Mononuclear cell (primary cell): ENCODE results near the gene ALCAM. TPM values are rescaled to one million over a fixed set of nuclear protein-coding genes. Genes with fewer than 3 reads are reported as not detected.
"Not testable (repeated sequence)": the region's sequence is repeated elsewhere in the genome, so short reads cannot be mapped to it uniquely, and the experiment has no call there.

Experiments used
- H3K27me3 ChIP-seq: 2 replicates; pipeline ENCODE4 v1.6.0; 2011; ENCODE audit warnings: low read length, control low read depth; ENCODE audit not compliant: insufficient read depth
- H3K4me1 ChIP-seq: 2 replicates; pipeline ENCODE4 v1.5.1; 2011; ENCODE audit warnings: mild to moderate bottlenecking, low read length, control low read depth; ENCODE audit not compliant: insufficient read depth
- H3K4me3 ChIP-seq: 2 replicates; pipeline ENCODE4 v1.5.1; 2011; ENCODE audit warnings: mild to moderate bottlenecking, low read length, moderate library complexity
- H3K9me3 ChIP-seq: 2 replicates; pipeline ENCODE4 v1.5.1; 2011; ENCODE audit warnings: low read depth, mild to moderate bottlenecking, control low read depth, low read length
- total RNA-seq: library from RNA; depleted of rRNA; stranded (reverse); fragments of >200 nt; gene quantifications from one replicate; pipeline ENCODE4 v1.2.3, GENCODE V29; 2012

Gene ALCAM
- total RNA-seq, 1 donor, result 13.4 TPM

- no peaks in the 10 kb centered on the region for H3K27me3 ChIP-seq
- H3K4me3 ChIP-seq, result no peak overlapping the region
- no peaks in the 10 kb centered on the region for H3K4me1 ChIP-seq
- H3K9me3 ChIP-seq, result peaks cover 15% of the 10 kb centered on the region
Measured at GRCh38 chr3:105394177-105394576, 27.5 kb downstream of the ALCAM start.

GRCh38 chr3:105397974-105398373 lies 31.3 kb downstream of the ALCAM start:
- no peaks in the 10 kb centered on the region for H3K27me3 ChIP-seq
- H3K4me1 ChIP-seq, result no peaks in the 10 kb centered on the region
- peaks cover 5% of the 10 kb centered on the region for H3K9me3 ChIP-seq
- no peak overlapping the region for H3K4me3 ChIP-seq

DNA sequence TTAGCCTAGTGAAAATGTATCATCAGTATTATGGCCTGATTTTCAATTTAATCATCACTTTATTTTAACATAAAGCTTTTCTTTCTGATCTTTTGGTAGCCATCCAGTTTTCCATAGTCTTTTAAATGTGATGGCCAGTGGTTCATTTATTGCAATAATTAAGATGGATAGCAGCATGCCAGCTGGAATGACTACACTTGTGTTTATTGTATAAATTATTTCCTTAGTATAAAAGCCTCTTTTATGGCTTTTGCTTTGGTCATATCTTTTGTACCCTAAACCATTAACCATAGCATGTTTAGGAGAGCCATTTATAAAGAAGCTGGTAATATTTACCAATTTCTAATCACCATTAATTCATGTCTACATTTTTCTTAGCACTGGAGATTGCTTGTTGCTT lies 31.7 kb downstream of the ALCAM start:
- Histone ChIP-seq H3K4me3 (no peak overlapping the region), H3K4me1 (no peaks in the 10 kb centered on the region), H3K9me3 (peaks cover under 1% of the 10 kb centered on the region), H3K27me3 (no peaks in the 10 kb centered on the region)

DNA sequence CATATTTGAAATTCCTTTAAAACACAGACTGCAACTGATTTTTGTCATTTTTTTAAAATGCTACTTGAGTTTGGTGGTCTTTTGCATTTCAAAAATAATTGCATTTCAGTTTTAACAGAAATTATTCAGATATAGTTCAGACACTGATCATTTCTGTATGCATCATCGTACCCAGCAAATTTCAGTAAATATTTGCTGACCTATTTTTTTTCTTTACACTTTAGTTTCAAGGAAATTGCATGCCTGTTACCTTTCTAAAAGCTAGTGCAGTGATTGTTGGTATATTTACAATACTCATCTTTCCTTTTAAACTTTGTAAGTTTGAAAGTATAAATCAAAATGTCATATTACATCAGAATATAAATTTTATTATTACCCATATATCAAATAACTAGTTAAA lies 32.4 kb downstream of the ALCAM start:
- Histone ChIP-seq H3K9me3 (no peaks in the 10 kb centered on the region), H3K4me1 (no peaks in the 10 kb centered on the region), H3K27me3 (no peaks in the 10 kb centered on the region), H3K4me3 (no peak overlapping the region)

GRCh38 chr3:105399611-105400010 lies 32.9 kb downstream of the ALCAM start:
- H3K4me1 ChIP-seq, result no peaks in the 10 kb centered on the region
- no peaks in the 10 kb centered on the region for H3K27me3 ChIP-seq
- H3K9me3 ChIP-seq, result no peaks in the 10 kb centered on the region
- H3K4me3 ChIP-seq, result no peak overlapping the region

DNA sequence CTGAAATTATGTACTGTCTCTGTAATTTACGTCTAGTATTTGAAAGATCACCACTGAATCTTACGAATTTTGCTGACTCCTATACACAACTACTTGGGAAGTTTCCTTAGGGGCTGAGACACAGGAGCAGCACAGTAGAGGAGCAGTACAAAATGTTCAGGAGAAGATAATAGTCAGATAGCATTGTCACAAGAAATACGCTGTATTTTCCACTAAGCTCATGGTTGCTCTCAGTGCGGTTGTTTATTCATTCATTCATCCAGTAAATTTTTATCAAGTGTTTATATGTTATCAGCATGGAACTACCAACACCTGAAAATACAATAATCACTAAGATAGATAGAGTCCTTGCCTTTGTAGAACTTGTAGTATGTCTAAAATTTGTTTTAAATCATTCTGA lies 34.5 kb downstream of the ALCAM start:
- H3K9me3 ChIP-seq, result no peaks in the 10 kb centered on the region
- no peaks in the 10 kb centered on the region for H3K27me3 ChIP-seq
- no peaks in the 10 kb centered on the region for H3K4me1 ChIP-seq
- no peak overlapping the region for H3K4me3 ChIP-seq

GRCh38 chr3:105401691-105402149 lies 35.0 kb downstream of the ALCAM start:
- Histone ChIP-seq H3K4me3 (no peak overlapping the region), H3K4me1 (no peaks in the 10 kb centered on the region), H3K9me3 (no peaks in the 10 kb centered on the region), H3K27me3 (no peaks in the 10 kb centered on the region)

DNA sequence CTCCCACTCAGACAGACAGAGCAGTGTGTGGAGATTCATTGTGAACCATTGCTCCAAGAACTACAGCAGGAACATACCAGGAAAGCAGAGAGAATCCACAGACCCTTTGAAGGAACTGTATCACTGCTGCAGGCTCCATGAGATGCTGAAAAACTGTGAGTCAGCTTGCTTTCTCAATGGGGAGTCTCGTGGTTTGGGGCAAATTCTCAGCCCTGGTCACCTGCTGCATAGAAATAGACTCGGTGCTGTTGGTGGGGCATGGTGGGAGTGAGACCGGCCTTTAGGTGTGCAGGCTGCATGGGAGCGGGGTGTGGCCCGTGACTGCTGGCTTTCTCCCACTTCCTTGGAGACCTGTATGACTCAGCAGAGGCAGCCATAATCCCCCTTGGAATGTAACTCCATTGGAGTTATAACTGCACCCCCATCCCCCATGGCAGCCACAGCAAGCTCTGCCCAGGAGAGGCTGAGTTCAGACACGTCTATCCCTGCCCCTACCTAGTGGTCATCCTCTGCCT lies 35.6 kb downstream of the ALCAM start:
- Histone ChIP-seq H3K4me1 (no peaks in the 10 kb centered on the region), H3K27me3 (no peaks in the 10 kb centered on the region), H3K9me3 (no peaks in the 10 kb centered on the region), H3K4me3 (no peak overlapping the region)

DNA sequence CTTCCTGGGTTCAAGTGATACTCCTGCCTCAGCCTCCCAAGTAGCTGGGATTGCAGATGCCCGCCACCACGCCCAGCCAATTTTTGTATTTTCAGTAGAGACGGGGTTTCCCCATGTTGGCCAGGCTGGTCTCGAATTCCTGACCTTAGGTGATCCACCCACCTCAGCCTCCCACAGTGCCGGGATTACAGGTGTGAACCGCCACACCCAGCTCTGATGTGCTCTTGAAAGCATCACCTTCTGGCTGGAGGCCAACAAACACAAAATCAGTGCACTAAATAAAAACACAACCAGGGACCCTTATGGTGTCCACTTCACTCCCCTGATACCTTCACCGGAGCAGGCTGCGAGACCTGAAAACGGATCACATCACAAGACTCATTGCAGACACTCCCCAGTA lies 36.3 kb downstream of the ALCAM start:
- not testable (repeated sequence) for H3K9me3 ChIP-seq, H3K4me1 ChIP-seq, H3K27me3 ChIP-seq, H3K4me3 ChIP-seq

DNA sequence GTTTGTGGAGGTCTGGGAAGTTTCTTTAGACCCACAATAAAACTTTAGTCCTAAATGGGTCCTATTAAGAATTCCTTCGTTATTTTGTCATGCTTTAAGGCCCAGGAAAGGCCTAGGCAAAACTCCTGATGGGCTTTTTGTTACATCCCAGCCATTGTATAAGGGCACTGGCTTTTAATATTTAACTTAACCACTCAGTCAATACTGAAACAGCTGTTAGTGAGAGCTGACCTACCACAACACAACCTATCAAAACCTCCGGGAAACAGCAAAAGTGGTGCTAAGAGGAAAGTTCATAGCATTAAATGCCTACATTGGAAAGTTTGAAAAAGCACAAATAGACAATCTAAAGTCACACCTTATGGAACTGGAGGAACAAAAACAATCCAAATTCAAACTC lies 39.6 kb downstream of the ALCAM start:
- Histone ChIP-seq H3K4me3 (no peak overlapping the region), H3K4me1 (no peaks in the 10 kb centered on the region), H3K9me3 (no peaks in the 10 kb centered on the region), H3K27me3 (no peaks in the 10 kb centered on the region)

- Histone ChIP-seq H3K4me3 (no peak overlapping the region), H3K4me1 (no peaks in the 10 kb centered on the region), H3K27me3 (no peaks in the 10 kb centered on the region), H3K9me3 (no peaks in the 10 kb centered on the region)
Measured at GRCh38 chr3:105409364-105409763, 42.7 kb downstream of the ALCAM start.

DNA sequence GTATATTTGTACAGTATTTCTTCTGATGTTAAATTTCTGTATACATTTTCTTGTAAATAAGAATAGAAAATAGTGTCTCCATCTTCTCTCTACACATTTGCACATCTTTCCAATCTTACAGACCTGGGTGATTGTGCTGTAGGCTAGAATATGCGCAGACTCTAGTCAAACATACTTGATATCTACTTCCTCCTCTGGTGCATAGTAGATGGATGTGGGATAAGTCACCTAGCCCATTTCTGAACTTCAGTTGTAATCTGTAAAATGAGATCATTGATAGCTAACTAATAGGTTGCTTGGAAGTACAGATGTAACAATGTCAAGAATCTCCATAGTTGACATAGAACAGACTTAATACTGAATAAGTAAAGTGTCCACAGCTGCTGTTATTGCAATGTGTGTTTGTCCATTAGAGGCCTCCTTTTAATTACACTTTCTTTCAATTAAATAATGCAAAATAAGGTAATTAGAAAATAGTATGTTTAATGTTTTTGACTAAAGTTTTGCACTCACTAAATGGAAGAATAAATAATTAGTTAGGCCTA lies 46.7 kb downstream of the ALCAM start:
- H3K4me1 ChIP-seq, result peaks cover 7% of the 10 kb centered on the region
- no peaks in the 10 kb centered on the region for H3K27me3 ChIP-seq
- H3K9me3 ChIP-seq, result no peaks in the 10 kb centered on the region
- no peak overlapping the region for H3K4me3 ChIP-seq

DNA sequence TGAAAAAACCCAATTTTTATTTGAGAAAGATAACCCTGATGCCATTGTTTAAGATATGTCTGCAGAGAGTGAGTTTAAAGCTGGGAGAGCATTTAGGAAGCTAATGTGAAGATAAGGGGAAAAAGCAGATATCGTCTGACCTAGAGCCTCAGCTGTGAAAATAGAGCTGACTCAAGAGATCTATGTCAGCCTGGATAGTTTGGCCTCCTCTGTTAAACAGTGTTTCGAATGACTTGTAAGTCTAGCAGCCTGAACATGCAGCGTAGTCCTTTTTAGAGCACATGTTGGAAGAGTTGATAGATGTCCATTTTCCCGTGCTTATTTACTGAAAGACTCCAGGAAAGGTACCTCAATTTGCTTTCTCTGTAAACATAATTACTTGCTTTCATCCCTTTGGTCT lies 48.1 kb downstream of the ALCAM start:
- Histone ChIP-seq H3K27me3 (no peaks in the 10 kb centered on the region), H3K9me3 (no peaks in the 10 kb centered on the region), H3K4me1 (peaks cover 7% of the 10 kb centered on the region), H3K4me3 (no peak overlapping the region)

DNA sequence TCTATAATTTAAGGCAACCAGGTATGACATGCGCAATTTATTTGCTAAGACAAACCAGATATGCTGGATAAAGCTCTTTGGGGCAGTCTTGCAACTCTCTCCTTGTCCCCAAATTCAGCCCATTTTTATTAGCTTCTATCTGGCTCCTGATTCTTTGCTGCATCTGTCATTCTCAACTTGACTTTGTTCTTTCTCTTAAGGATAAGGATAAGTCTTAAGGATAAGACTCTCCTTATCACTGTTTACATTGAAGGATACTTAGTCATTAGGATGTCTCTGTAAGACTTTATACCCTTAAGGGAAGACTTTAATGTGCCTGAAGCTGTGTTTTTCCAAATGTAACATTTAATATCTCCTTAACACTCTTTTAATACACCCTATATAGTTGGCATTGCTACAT lies 49.2 kb downstream of the ALCAM start:
- peaks cover 7% of the 10 kb centered on the region for H3K4me1 ChIP-seq
- H3K4me3 ChIP-seq, result no peak overlapping the region
- H3K9me3 ChIP-seq, result no peaks in the 10 kb centered on the region
- H3K27me3 ChIP-seq, result no peaks in the 10 kb centered on the region

DNA sequence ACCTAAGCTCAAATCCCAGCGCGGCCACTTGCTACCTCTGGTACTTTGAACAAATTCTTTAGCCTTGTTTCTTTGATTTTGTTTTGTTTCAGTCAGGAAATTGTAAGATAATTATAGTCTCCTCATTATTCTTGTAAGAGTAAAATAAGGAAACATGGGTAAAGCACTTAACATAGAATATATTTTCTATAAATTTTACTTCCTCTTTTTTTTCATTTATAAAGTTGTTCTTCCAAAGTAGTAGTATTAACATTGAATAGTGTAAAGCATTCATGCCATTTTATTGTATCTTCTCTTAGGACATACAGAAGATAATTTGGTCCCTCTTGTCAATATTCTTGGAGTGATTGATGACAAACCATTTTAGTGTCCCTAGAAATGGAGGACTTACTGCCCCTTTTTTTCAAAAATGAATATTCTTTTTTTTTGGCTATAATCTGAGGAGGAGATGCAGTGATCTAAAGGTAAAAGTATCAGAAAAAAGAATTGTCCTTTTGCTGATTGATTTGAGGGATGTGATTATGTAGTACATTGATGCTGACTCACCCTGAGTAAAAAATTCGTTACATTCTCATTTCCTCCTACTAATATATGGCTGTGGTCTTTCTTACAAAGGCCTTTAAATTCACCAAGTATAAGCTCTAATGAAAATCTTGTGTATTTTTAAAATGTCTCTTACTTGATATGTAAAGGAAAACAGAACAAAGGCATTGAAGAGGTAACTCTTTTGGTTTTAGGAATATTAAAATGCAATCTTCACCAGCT lies 51.0 kb downstream of the ALCAM start:
- no peak overlapping the region for H3K4me3 ChIP-seq
- H3K4me1 ChIP-seq, result peaks cover 7% of the 10 kb centered on the region
- no peaks in the 10 kb centered on the region for H3K27me3 ChIP-seq
- H3K9me3 ChIP-seq, result no peaks in the 10 kb centered on the region

DNA sequence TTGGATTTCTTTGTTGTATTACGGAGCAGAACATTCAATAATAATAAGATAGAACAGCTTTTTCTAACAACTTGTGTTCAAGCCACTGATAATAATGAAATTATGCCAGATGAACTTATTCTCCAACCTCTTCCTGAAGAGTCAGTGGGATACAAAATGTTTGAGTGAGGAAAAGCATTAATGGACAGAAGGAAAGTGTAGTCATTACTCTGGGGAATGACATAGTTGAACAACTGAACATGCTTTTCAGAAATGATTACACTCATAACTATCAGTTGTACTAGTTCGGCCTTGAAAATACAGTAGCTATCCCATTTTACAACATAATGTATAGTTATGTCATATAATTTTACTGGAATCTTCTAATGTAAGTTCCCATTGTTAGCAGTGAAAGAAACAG lies 55.9 kb downstream of the ALCAM start:
- peaks cover 3% of the 10 kb centered on the region for H3K4me1 ChIP-seq
- no peaks in the 10 kb centered on the region for H3K9me3 ChIP-seq
- no peak overlapping the region for H3K4me3 ChIP-seq
- H3K27me3 ChIP-seq, result no peaks in the 10 kb centered on the region
